Uterus (tissue), 4 donors: ENCODE results near the gene MTNR1A. TPM values are rescaled to one million over a fixed set of nuclear protein-coding genes. Genes with fewer than 3 reads are reported as not detected.

Experiments
- DNase-seq, 2 donors: peaks; one replicate each; pipeline ENCODE4 v3.0.0-alpha.2; 2019 to 2020
- H3K27ac ChIP-seq, 2 donors: fragments of 200-600 bp; sonication (generic); 1 replicate in 1 of 2; 2 replicates in 1 of 2; pipeline ENCODE4 v1.5.1; 2016 to 2018
- H3K27me3 ChIP-seq, 2 donors: fragments of 200-600 bp; sonication (generic); one replicate each; pipeline ENCODE4 v1.5.1; 2018 to 2019; ENCODE audit warnings: control low read depth in 1 of 2
- H3K36me3 ChIP-seq, 2 donors: fragments of 200-600 bp; sonication (generic); one replicate each; pipeline ENCODE4 v1.5.1; 2019; ENCODE audit warnings: control low read depth in 1 of 2
- H3K4me1 ChIP-seq, 2 donors: fragments of 200-600 bp; sonication (generic); one replicate each; pipeline ENCODE4 v1.5.1; 2018 to 2019; ENCODE audit warnings: control low read depth in 1 of 2
- H3K4me3 ChIP-seq, 2 donors: fragments of 200-600 bp; sonication (generic); 1 replicate in 1 of 2; 2 replicates in 1 of 2; pipeline ENCODE4 v1.5.1; 2018 to 2019; ENCODE audit warnings: mild to moderate bottlenecking in 1 of 2
- H3K9me3 ChIP-seq, 2 donors: fragments of 200-600 bp; sonication (generic); one replicate each; pipeline ENCODE4 v1.5.1; 2019; ENCODE audit warnings: control low read depth in 1 of 2
- POLR2A ChIP-seq, 2 donors: fragments of 450-650 bp; IDR thresholded peaks; one replicate each; pipeline ENCODE4 v1.6.1; 2016; ENCODE audit warnings: antibody characterized with exemption in 2 of 2, mild to moderate bottlenecking in 1 of 2, moderate library complexity in 1 of 2
- intact Hi-C: fragments of 100-400 bp; cut with DNase I; formaldehyde crosslinking; loops from one replicate; pipeline ENCODE4 v1.15.1; 2023; ENCODE audit warnings: low total_unique reads
- total RNA-seq, 4 donors: library from RNA; depleted of rRNA in 3 of 4; stranded (reverse); fragments of >200 nt in 3 of 4; gene quantifications; one replicate each; pipeline versions ENCODE4 v1.1.0 to v1.2.4, GENCODE V29; 2014 to 2023
- TF ChIP-seq, protein P1 (sequence below), 4 experiments: fragments of 200-600 bp in 2 of 4; fragments of 450-650 bp in 2 of 4; sonication (generic) in 2 of 4; IDR thresholded peaks; one replicate each; pipeline ENCODE4 v1.5.1; 2016 to 2019; ENCODE audit warnings: antibody characterized with exemption in 4 of 4, mild to moderate bottlenecking in 2 of 4, moderate library complexity in 1 of 4
- donor health status: DM: yes; HTN: yes; CAD: no.

MTNR1A gene
- total RNA-seq, 4 donors from 2014 or later = 1.2 TPM; not detected in 3

DNA sequence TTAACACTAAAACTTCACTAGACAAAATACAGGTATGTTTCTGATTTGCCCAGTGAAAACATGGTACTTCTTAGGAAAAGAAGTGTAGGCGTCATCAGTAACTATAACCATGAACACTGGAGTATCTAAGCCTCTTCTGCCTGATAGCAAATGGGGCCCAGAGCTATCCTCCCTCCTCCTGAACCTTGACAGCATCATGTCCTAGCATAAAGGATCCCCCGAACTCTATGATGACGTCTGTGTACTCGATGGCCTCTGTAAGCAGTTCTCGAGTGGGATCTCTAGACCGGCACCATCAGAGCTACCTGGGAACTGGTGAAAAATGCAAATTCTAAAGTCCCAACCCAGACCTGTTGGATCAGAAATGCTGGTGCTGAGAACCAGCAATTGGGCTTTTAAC, 36.3 kb upstream of the MTNR1A start:
- Histone ChIP-seq H3K27me3 (no peaks in the 10 kb centered on the region), H3K9me3 (no peaks in the 10 kb centered on the region), H3K4me3 (no peak overlapping the region), H3K27ac (no peak overlapping the region), H3K4me1 (no peaks in the 10 kb centered on the region), H3K36me3 (no peaks in the 10 kb centered on the region)
- no peak for DNase-seq
- intact Hi-C loops = no loop called here
- TF ChIP-seq, protein P1, sequence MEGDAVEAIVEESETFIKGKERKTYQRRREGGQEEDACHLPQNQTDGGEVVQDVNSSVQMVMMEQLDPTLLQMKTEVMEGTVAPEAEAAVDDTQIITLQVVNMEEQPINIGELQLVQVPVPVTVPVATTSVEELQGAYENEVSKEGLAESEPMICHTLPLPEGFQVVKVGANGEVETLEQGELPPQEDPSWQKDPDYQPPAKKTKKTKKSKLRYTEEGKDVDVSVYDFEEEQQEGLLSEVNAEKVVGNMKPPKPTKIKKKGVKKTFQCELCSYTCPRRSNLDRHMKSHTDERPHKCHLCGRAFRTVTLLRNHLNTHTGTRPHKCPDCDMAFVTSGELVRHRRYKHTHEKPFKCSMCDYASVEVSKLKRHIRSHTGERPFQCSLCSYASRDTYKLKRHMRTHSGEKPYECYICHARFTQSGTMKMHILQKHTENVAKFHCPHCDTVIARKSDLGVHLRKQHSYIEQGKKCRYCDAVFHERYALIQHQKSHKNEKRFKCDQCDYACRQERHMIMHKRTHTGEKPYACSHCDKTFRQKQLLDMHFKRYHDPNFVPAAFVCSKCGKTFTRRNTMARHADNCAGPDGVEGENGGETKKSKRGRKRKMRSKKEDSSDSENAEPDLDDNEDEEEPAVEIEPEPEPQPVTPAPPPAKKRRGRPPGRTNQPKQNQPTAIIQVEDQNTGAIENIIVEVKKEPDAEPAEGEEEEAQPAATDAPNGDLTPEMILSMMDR (IDR thresholded peaks at IDR 0.05) = no peak
- no peak for TF ChIP-seq POLR2A (IDR thresholded peaks at IDR 0.05)

DNA sequence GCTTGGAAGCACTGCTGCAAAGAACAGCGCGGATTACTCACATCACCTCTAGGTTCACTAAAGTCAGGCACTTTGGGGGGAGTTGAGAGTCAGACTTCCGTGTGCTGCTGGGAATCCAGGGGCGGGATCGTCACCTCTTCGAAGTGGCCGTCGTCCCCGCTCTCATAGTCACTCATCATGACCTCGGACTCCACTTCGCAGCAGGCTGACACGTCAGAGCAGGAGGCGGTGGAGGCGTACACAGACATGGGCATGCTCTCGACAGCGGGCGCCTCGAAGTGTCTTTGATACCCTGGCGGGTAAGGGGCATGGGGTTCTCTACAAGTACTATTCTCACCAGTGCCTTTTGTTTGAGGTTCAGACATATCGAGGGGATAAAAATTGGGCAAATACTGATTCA, 33.1 kb upstream of the MTNR1A start:
- intact Hi-C loops = no loop called here
- no peaks in the 10 kb centered on the region for H3K9me3 ChIP-seq
- no peaks in the 10 kb centered on the region for H3K4me1 ChIP-seq
- H3K4me3 ChIP-seq = no peak overlapping the region
- H3K36me3 ChIP-seq = no peaks in the 10 kb centered on the region
- no peaks in the 10 kb centered on the region for H3K27me3 ChIP-seq
- no peak for TF ChIP-seq POLR2A (IDR thresholded peaks at IDR 0.05)
- TF ChIP-seq, protein P1 (IDR thresholded peaks at IDR 0.05) = no peak
- H3K27ac ChIP-seq = no peak overlapping the region
- DNase-seq = no peak

DNA sequence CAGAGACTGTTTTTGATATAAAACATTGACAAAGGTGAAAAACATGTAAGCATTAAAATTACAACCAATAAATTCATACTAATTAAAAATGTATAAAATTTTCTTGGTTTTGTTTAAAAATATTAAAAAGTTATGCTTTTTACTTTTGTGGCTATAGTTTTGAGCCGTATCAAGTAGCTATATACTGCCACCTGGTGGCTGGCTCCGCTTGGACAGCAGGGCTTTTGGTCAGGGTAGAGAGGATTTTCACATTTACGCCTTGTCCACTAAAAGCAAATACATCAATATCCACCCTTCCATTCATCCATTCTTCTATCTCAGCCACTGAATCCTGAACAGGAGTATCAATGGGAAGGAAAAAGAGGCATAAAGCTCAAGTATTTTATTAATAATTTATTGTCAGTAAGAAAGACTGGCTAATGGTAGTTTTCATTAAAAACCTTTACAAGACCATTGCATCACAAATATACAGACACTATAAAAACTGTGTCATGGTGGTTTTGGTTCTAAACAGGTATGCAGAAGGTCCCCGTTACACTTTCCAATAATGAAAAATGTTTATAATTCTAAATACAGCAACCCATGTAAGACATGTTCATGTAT, 32.1 kb upstream of the MTNR1A start:
- Histone ChIP-seq H3K27me3 (no peaks in the 10 kb centered on the region), H3K4me1 (no peaks in the 10 kb centered on the region), H3K4me3 (no peak overlapping the region), H3K27ac (no peak overlapping the region), H3K9me3 (no peaks in the 10 kb centered on the region), H3K36me3 (no peaks in the 10 kb centered on the region)
- intact Hi-C loops = no loop called here
- DNase-seq = peak; percentile 60 to 65
- TF ChIP-seq, protein P1 (IDR thresholded peaks at IDR 0.05) = peak; percentile 52 to 85 (median 72)
- TF ChIP-seq POLR2A (IDR thresholded peaks at IDR 0.05) = no peak

DNA sequence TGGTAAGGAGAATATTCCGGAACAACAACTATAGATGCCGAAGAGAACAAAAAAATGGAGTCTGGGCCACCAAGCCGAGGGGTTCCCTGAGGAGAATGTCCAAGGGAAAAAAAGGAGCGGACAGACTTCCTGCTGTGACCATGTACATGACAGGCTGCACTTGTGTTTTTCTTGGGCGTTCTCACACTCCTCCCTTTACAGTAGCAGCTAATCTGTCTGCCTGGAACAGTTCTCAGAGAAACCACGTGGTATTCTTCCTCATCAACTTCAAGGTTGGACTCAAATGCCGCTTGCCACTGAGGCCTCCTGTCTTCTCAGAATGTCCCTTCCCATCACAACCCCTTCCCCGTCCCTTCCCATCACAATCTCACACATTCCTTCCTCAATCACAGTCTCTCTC, 30.8 kb upstream of the MTNR1A start:
- no peaks in the 10 kb centered on the region for H3K27me3 ChIP-seq
- H3K9me3 ChIP-seq = no peaks in the 10 kb centered on the region
- no peaks in the 10 kb centered on the region for H3K4me1 ChIP-seq
- H3K4me3 ChIP-seq = no peak overlapping the region
- DNase-seq = no peak
- no peak overlapping the region for H3K27ac ChIP-seq
- intact Hi-C loops = no loop called here
- no peaks in the 10 kb centered on the region for H3K36me3 ChIP-seq
- TF ChIP-seq POLR2A (IDR thresholded peaks at IDR 0.05) = no peak
- TF ChIP-seq, protein P1 (IDR thresholded peaks at IDR 0.05) = no peak

DNA sequence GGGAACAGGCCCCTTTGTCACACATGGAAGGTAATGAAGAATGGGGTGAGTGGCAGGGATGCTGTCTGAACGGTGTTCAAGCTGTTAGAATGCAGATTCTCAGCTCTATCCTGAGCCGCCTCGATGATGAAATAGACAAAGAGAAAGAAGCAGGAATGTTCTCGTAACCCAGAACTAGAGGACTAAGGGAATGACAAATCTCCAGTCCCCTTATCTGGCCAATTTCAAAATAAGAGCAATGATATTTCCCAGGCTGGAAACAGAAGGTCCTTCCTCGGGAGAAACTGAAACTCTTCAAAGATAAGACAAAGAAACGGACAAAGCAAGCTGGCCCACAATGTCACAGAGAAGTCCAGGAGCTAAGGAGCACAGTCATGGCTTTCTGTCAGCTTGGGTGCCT, 29.5 kb upstream of the MTNR1A start:
- Histone ChIP-seq H3K27ac (no peak overlapping the region), H3K4me1 (no peaks in the 10 kb centered on the region), H3K4me3 (no peak overlapping the region), H3K36me3 (no peaks in the 10 kb centered on the region), H3K27me3 (no peaks in the 10 kb centered on the region), H3K9me3 (no peaks in the 10 kb centered on the region)
- TF ChIP-seq, protein P1 (IDR thresholded peaks at IDR 0.05) = no peak
- no peak for TF ChIP-seq POLR2A (IDR thresholded peaks at IDR 0.05)
- DNase-seq = no peak
- intact Hi-C loops = no loop called here
